Stimulated activated CD4-positive, alpha-beta T cell treated with anti-CD3 and anti-CD28 coated beads, Interleukin-1b, Interleukin-23, amount 100 ng/mL, for 24 hours (primary cell): ENCODE data around the gene GOLGB1.

Experiments
- DNase-seq, 4 experiments: peaks; one replicate each; pipeline ENCODE4 v3.0.0-alpha.2; 2020; ENCODE audit warnings: low read depth in 4 of 4, low spot score in 1 of 4

The GOLGB1 gene

GRCh38 chr3:121641127-121641526 is 108.4 kb downstream of the GOLGB1 start:
- DNase-seq: no peak

- DNase-seq: no peak
Measured at GRCh38 chr3:121637922-121638321, 111.6 kb downstream of the GOLGB1 start.

DNA sequence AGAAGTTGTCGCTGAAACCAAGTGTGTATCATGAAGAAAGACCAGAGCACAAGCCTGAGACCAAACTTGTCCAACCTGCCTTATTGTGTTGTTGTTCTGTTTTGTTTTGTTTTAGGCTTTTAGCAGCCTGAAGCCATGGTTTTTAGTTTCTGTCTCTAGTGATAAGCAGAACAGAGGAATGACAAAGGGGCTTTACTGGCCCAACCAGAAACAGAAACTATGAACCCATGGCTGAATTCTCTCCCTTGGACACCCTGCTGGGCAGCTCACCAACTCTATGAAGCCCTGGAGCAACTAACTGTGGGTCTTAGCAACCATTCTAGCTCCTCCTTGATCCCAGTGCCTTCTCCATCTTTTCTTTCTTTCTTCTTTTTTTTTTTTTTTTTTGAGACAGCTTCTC is 119.2 kb downstream of the GOLGB1 start:
- no peak for DNase-seq

DNA sequence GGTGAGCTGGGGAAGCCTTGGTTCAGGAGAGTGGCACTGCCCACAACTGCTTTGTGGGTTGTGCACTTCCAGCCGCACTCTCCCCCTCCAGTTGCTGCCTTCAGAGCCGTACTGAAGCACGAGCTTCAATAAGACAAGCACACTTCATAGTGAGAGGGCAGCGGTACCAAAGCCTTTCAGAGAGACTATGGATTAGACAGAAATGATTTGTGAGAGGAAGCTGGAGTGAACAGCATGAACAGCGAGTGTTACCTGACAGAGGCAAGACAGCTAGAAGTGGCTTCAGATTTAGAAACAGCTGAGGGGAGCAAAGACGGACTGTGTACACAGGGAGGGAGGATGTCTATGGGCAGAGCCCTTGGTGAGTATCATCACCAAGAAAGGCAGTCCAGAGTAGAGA is 119.9 kb downstream of the GOLGB1 start:
- no peak for DNase-seq

GRCh38 chr3:121627622-121628021 is 121.9 kb downstream of the GOLGB1 start:
- no peak for DNase-seq

- DNase-seq: no peak
Measured at GRCh38 chr3:121627211-121627610, 122.3 kb downstream of the GOLGB1 start.

GRCh38 chr3:121626495-121626894 is 123.0 kb downstream of the GOLGB1 start:
- no peak for DNase-seq

DNA sequence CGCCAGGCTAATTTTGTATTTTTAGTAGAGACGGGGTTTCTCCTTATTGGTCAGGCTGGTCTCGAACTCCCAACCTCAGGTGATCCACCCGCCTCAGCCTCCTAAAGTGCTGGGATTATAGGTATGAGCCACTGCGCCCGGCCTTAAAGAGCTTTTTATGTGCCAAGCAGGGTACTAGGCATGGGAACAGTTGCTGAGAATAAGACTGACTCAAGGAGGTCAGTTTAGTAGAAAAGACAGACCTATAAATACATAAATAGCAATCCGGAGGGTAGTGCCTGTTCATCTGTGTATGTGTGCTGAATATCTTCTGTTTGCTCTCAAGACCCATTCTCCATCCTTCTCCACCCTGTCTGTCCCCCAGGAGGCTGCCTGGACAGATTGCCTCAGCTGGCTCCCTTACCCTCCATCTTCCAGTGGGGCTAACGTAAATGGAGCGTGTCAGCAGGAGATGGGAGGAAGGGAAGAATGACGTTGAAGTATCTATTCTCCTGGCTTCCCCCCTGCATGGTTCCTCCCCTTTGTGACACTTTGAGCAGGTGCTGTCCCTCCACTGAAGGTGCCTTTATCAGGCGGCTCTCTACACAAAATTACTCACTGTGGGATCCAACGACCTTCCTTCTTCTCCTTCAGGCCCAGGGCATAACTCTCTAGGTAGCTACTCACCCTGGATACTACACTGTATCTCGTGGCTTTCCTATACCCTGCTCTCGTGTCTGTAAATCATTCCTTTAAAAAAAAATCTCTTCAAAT is 125.2 kb downstream of the GOLGB1 start:
- no peak for DNase-seq

GRCh38 chr3:121621491-121621890 is 128.1 kb downstream of the GOLGB1 start:
- DNase-seq: no peak

GRCh38 chr3:121619691-121620090 is 129.8 kb downstream of the GOLGB1 start:
- DNase-seq: no peak
